Measurements from ENCODE around the gene BICRA.

The BICRA gene

DNA sequence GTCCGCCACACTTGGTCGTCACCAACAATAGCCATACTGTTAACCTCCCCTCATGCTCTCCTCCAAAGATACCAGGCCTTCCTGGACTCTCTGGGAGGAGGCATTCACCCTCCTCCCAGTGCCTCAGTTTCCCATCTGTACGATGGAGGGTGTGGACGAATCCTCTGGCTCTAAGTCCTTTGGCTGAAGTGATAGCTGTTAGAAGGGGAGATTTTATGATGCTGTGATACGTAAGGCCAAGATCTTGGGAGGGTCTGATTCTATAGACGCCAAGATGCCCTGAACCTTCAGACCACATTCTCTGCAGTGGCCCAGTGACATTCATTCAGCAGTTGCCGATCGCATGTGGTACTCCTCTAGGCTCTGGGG is 121.6 kb downstream of the BICRA start:
- Histone ChIP-seq H3K4me3 (ENCODE audit: low read depth, low read length, poor library complexity, severe bottlenecking) (no peak overlapping the region), H3K36me3 (ENCODE audit: insufficient read depth, low read length) (no peaks in the 10 kb centered on the region), H3F3A (ENCODE audit: insufficient read depth, low read length) (no peaks in the 10 kb centered on the region), H3K27me3 (ENCODE audit: insufficient read depth, low read length) (no peaks in the 10 kb centered on the region; the same call in 1 of the 2 replicates), H3K4me2 (ENCODE audit: low read length) (no peak overlapping the region), H3K4me1 (ENCODE audit: insufficient read depth, low read length, severe bottlenecking) (no peaks in the 10 kb centered on the region), H4K20me1 (ENCODE audit: insufficient read depth, low read length) (no peaks in the 10 kb centered on the region), H3K9me2 (ENCODE audit: low read depth, low read length) (no peaks in the 10 kb centered on the region), H3K27ac (ENCODE audit: low read depth, low read length, poor library complexity, severe bottlenecking) (no peak overlapping the region), H3K9me3 (ENCODE audit: low read length) (no peaks in the 10 kb centered on the region), H3K79me2 (ENCODE audit: insufficient read depth, low read length) (no peaks in the 10 kb centered on the region), H3K9ac (ENCODE audit: low read length) (no peak overlapping the region), H2AFZ (ENCODE audit: low read length) (no peak overlapping the region)
- TF ChIP-seq EZH2 (IDR thresholded peaks at IDR 0.05; ENCODE audit: borderline replicate concordance, low read length) = no peak
- TF ChIP-seq, protein P1, sequence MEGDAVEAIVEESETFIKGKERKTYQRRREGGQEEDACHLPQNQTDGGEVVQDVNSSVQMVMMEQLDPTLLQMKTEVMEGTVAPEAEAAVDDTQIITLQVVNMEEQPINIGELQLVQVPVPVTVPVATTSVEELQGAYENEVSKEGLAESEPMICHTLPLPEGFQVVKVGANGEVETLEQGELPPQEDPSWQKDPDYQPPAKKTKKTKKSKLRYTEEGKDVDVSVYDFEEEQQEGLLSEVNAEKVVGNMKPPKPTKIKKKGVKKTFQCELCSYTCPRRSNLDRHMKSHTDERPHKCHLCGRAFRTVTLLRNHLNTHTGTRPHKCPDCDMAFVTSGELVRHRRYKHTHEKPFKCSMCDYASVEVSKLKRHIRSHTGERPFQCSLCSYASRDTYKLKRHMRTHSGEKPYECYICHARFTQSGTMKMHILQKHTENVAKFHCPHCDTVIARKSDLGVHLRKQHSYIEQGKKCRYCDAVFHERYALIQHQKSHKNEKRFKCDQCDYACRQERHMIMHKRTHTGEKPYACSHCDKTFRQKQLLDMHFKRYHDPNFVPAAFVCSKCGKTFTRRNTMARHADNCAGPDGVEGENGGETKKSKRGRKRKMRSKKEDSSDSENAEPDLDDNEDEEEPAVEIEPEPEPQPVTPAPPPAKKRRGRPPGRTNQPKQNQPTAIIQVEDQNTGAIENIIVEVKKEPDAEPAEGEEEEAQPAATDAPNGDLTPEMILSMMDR (IDR thresholded peaks at IDR 0.05; ENCODE audit: low read length) = no peak

GRCh38 chr19:47730910-47731309 is 122.0 kb downstream of the BICRA start:
- Histone ChIP-seq H3K4me1 (ENCODE audit: insufficient read depth, low read length, severe bottlenecking) (no peaks in the 10 kb centered on the region), H3K36me3 (ENCODE audit: insufficient read depth, low read length) (no peaks in the 10 kb centered on the region), H3K79me2 (ENCODE audit: insufficient read depth, low read length) (no peaks in the 10 kb centered on the region), H3K4me3 (ENCODE audit: low read depth, low read length, poor library complexity, severe bottlenecking) (no peak overlapping the region), H3K27ac (ENCODE audit: low read depth, low read length, poor library complexity, severe bottlenecking) (no peak overlapping the region), H3K9ac (ENCODE audit: low read length) (no peak overlapping the region), H4K20me1 (ENCODE audit: insufficient read depth, low read length) (no peaks in the 10 kb centered on the region), H3K9me3 (ENCODE audit: low read length) (no peaks in the 10 kb centered on the region), H3K9me2 (ENCODE audit: low read depth, low read length) (no peaks in the 10 kb centered on the region), H3F3A (ENCODE audit: insufficient read depth, low read length) (no peaks in the 10 kb centered on the region), H2AFZ (ENCODE audit: low read length) (no peak overlapping the region), H3K4me2 (ENCODE audit: low read length) (no peak overlapping the region), H3K27me3 (ENCODE audit: insufficient read depth, low read length) (no peaks in the 10 kb centered on the region; the same call in 1 of the 2 replicates)
- TF ChIP-seq, protein P1 (IDR thresholded peaks at IDR 0.05; ENCODE audit: low read length) = no peak
- no peak for TF ChIP-seq EZH2 (IDR thresholded peaks at IDR 0.05; ENCODE audit: borderline replicate concordance, low read length)

- Histone ChIP-seq H3K4me3 (ENCODE audit: low read depth, low read length, poor library complexity, severe bottlenecking) (no peak overlapping the region), H3K27me3 (ENCODE audit: insufficient read depth, low read length) (no peaks in the 10 kb centered on the region; the same call in 1 of the 2 replicates), H3K4me2 (ENCODE audit: low read length) (no peak overlapping the region), H3F3A (ENCODE audit: insufficient read depth, low read length) (no peaks in the 10 kb centered on the region), H2AFZ (ENCODE audit: low read length) (no peak overlapping the region), H3K9ac (ENCODE audit: low read length) (no peak overlapping the region), H3K9me3 (ENCODE audit: low read length) (no peaks in the 10 kb centered on the region), H3K79me2 (ENCODE audit: insufficient read depth, low read length) (no peaks in the 10 kb centered on the region), H3K9me2 (ENCODE audit: low read depth, low read length) (no peaks in the 10 kb centered on the region), H3K4me1 (ENCODE audit: insufficient read depth, low read length, severe bottlenecking) (no peaks in the 10 kb centered on the region), H3K36me3 (ENCODE audit: insufficient read depth, low read length) (no peaks in the 10 kb centered on the region), H4K20me1 (ENCODE audit: insufficient read depth, low read length) (no peaks in the 10 kb centered on the region), H3K27ac (ENCODE audit: low read depth, low read length, poor library complexity, severe bottlenecking) (no peak overlapping the region)
- no peak for TF ChIP-seq EZH2 (IDR thresholded peaks at IDR 0.05; ENCODE audit: borderline replicate concordance, low read length)
- TF ChIP-seq, protein P1 (IDR thresholded peaks at IDR 0.05; ENCODE audit: low read length) = no peak
These were observed 126.2 kb downstream of the BICRA start for GRCh38 chr19:47735131-47735530.
